ENCODE data around the gene RABEP2. TPM values are rescaled to one million over a fixed set of nuclear protein-coding genes. Genes with fewer than 3 reads are reported as not detected.

The RABEP2 gene
- total RNA-seq, 2 donors from 2014 or later, result 16.1 to 19.2 TPM

DNA sequence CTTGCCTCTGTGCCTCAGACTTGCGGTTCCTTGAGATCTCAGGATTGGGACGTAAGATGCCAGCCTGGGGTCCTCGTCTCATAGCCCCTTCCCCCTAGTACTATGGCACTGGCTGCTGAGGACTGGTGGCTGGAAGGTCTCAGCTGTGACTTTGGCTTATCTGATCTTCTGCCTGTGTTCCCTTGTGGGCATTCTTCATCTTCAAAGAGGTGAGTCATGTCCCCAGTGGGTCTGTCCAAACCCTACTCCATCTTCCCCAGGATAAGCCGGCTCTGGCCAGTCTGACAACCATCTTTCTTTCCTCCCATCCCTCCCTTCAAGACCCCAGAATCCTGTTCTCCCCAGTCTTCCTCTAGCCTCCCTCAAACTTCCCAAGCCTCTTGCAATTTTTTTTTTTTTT lies 10.3 kb upstream of the RABEP2 start:
- Mint-ChIP-seq H3K27me3 (ENCODE audit: insufficient read depth) (peaks cover 17% of the 10 kb centered on the region), H3K9me3 (no peaks in the 10 kb centered on the region), H3K4me1 (peaks cover 6% of the 10 kb centered on the region), H3K4me3 (no peak overlapping the region), H3K27ac (no peak overlapping the region), H3K36me3 (ENCODE audit: low read depth) (no peaks in the 10 kb centered on the region)
- H3K9me3 ChIP-seq (ENCODE audit: control insufficient read depth, low read length), result no peaks in the 10 kb centered on the region
- no peak overlapping the region for H3K4me3 ChIP-seq (ENCODE audit: low read length)
- no peaks in the 10 kb centered on the region for H3K36me3 ChIP-seq (ENCODE audit: control insufficient read depth, insufficient read depth, low read length)
- no peaks in the 10 kb centered on the region for H3K4me1 ChIP-seq (ENCODE audit: control insufficient read depth, insufficient read depth, low read length)
- 83 to 95% methylated on average over 1 to 4 of the region's 4 CpGs for WGBS, 2 experiments (ENCODE audit: insufficient coverage in 1 of 2, insufficient read length in 1 of 2)
- TF ChIP-seq, protein P1, sequence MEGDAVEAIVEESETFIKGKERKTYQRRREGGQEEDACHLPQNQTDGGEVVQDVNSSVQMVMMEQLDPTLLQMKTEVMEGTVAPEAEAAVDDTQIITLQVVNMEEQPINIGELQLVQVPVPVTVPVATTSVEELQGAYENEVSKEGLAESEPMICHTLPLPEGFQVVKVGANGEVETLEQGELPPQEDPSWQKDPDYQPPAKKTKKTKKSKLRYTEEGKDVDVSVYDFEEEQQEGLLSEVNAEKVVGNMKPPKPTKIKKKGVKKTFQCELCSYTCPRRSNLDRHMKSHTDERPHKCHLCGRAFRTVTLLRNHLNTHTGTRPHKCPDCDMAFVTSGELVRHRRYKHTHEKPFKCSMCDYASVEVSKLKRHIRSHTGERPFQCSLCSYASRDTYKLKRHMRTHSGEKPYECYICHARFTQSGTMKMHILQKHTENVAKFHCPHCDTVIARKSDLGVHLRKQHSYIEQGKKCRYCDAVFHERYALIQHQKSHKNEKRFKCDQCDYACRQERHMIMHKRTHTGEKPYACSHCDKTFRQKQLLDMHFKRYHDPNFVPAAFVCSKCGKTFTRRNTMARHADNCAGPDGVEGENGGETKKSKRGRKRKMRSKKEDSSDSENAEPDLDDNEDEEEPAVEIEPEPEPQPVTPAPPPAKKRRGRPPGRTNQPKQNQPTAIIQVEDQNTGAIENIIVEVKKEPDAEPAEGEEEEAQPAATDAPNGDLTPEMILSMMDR (conservative IDR thresholded peaks at IDR 0.05), result no peak
- no peak overlapping the region for H3K27ac ChIP-seq (ENCODE audit: low read depth, low read length)
- no peaks in the 10 kb centered on the region for H3K27me3 ChIP-seq (ENCODE audit: control insufficient read depth, insufficient read depth, low read length, poor library complexity, severe bottlenecking)
- no peak overlapping the region for H3K9ac ChIP-seq (ENCODE audit: extremely low read depth, low read length, poor library complexity, severe bottlenecking)
- no peak for DNase-seq

DNA sequence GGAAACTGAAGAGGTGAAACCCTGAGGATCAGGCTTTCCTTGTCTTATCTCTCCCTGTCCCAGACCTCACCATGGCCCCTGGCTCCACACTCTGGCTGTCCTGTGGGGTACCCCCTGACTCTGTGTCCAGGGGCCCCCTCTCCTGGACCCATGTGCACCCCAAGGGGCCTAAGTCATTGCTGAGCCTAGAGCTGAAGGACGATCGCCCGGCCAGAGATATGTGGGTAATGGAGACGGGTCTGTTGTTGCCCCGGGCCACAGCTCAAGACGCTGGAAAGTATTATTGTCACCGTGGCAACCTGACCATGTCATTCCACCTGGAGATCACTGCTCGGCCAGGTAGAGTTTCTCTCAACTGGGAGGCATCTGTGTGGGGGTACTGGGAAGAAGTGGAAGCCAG lies 8.1 kb upstream of the RABEP2 start:
- Histone ChIP-seq H3K9ac (ENCODE audit: extremely low read depth, low read length, poor library complexity, severe bottlenecking) (no peak overlapping the region), H3K9me3 (ENCODE audit: control insufficient read depth, low read length) (no peaks in the 10 kb centered on the region), H3K27me3 (ENCODE audit: control insufficient read depth, insufficient read depth, low read length, poor library complexity, severe bottlenecking) (no peaks in the 10 kb centered on the region), H3K36me3 (ENCODE audit: control insufficient read depth, insufficient read depth, low read length) (no peaks in the 10 kb centered on the region), H3K4me3 (ENCODE audit: low read length) (no peak overlapping the region), H3K27ac (ENCODE audit: low read depth, low read length) (no peak overlapping the region), H3K4me1 (ENCODE audit: control insufficient read depth, insufficient read depth, low read length) (no peaks in the 10 kb centered on the region)
- TF ChIP-seq, protein P1 (conservative IDR thresholded peaks at IDR 0.05), result no peak
- Mint-ChIP-seq H3K27me3 (ENCODE audit: insufficient read depth) (peaks cover 10% of the 10 kb centered on the region), H3K4me1 (peaks cover 6% of the 10 kb centered on the region), H3K9me3 (no peaks in the 10 kb centered on the region), H3K4me3 (no peak overlapping the region), H3K27ac (no peak overlapping the region), H3K36me3 (ENCODE audit: low read depth) (no peaks in the 10 kb centered on the region)
- no peak for DNase-seq
- 84 to 88% methylated on average over 7 to 8 of the region's 8 CpGs for WGBS, 2 experiments (ENCODE audit: insufficient coverage in 1 of 2, insufficient read length in 1 of 2)

DNA sequence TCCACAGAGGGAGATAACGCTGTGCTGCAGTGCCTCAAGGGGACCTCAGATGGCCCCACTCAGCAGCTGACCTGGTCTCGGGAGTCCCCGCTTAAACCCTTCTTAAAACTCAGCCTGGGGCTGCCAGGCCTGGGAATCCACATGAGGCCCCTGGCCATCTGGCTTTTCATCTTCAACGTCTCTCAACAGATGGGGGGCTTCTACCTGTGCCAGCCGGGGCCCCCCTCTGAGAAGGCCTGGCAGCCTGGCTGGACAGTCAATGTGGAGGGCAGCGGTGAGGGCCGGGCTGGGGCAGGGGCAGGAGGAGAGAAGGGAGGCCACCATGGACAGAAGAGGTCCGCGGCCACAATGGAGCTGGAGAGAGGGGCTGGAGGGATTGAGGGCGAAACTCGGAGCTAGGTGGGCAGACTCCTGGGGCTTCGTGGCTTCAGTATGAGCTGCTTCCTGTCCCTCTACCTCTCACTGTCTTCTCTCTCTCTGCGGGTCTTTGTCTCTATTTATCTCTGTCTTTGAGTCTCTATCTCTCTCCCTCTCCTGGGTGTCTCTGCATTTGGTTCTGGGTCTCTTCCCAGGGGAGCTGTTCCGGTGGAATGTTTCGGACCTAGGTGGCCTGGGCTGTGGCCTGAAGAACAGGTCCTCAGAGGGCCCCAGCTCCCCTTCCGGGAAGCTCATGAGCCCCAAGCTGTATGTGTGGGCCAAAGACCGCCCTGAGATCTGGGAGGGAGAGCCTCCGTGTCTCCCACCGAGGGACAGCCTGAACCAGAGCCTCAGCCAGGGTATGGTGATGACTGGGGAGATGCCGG lies 7.5 kb upstream of the RABEP2 start:
- DNase-seq, result no peak
- Histone ChIP-seq H3K4me3 (ENCODE audit: low read length) (no peak overlapping the region), H3K9me3 (ENCODE audit: control insufficient read depth, low read length) (no peaks in the 10 kb centered on the region), H3K27me3 (ENCODE audit: control insufficient read depth, insufficient read depth, low read length, poor library complexity, severe bottlenecking) (no peaks in the 10 kb centered on the region), H3K4me1 (ENCODE audit: control insufficient read depth, insufficient read depth, low read length) (no peaks in the 10 kb centered on the region), H3K36me3 (ENCODE audit: control insufficient read depth, insufficient read depth, low read length) (no peaks in the 10 kb centered on the region), H3K9ac (ENCODE audit: extremely low read depth, low read length, poor library complexity, severe bottlenecking) (no peak overlapping the region), H3K27ac (ENCODE audit: low read depth, low read length) (no peak overlapping the region)
- 92% methylated on average over 9 to 20 of the region's 20 CpGs for WGBS, 2 experiments (ENCODE audit: insufficient coverage in 1 of 2, insufficient read length in 1 of 2)
- Mint-ChIP-seq H3K27me3 (ENCODE audit: insufficient read depth) (peaks cover 12% of the 10 kb centered on the region), H3K27ac (peak overlapping the region; percentile 32), H3K4me3 (no peak overlapping the region), H3K36me3 (ENCODE audit: low read depth) (no peaks in the 10 kb centered on the region), H3K9me3 (no peaks in the 10 kb centered on the region), H3K4me1 (peaks cover 6% of the 10 kb centered on the region)
- TF ChIP-seq, protein P1 (conservative IDR thresholded peaks at IDR 0.05), result no peak

Data from endodermal cell (in vitro differentiated cells).